Stomach (tissue), 4 donors: Measurements from ENCODE around the gene SWT1.

Source experiments
- CTCF ChIP-seq, 7 experiments: fragments of 450-650 bp in 4 of 7; fragments of 200-600 bp in 3 of 7; sonication (generic) in 3 of 7; IDR thresholded peaks; one replicate each; pipeline ENCODE4 v1.5.1; 2016 to 2019; ENCODE audit warnings: antibody characterized with exemption in 7 of 7, control low read depth in 2 of 7, mild to moderate bottlenecking in 1 of 7
- POLR2A ChIP-seq, 4 donors: fragments of 450-650 bp; IDR thresholded peaks; one replicate each; pipeline ENCODE4 v1.6.1; 2016; ENCODE audit warnings: antibody characterized with exemption in 4 of 4, control low read depth in 2 of 4, mild to moderate bottlenecking in 1 of 4, moderate library complexity in 1 of 4
- POLR2AphosphoS5 ChIP-seq, 3 donors: sonication (generic); formaldehyde crosslinking; IDR thresholded peaks; one replicate each; pipeline ENCODE4 v1.6.1; 2016; ENCODE audit warnings: antibody characterized with exemption in 3 of 3

- no peak for TF ChIP-seq POLR2AphosphoS5 (IDR thresholded peaks at IDR 0.05)
- TF ChIP-seq CTCF (IDR thresholded peaks at IDR 0.05): no peak
- TF ChIP-seq POLR2A (IDR thresholded peaks at IDR 0.05): no peak
These were observed 160.9 kb downstream of the SWT1 start for GRCh38 chr1:185317886-185318310.
